Hepatocyte (in vitro differentiated cells): ENCODE measurements around the gene SIAH3. TPM values are rescaled to one million over a fixed set of nuclear protein-coding genes. Genes with fewer than 3 reads are reported as not detected.

Experiments
- DNase-seq: peaks from one replicate; pipeline ENCODE4 v3.0.0-alpha.2; 2016; ENCODE audit warnings: low spot score
- H2AFZ ChIP-seq: fragments of 200-600 bp; sonication (generic); 2 replicates; pipeline ENCODE4 v1.6.0; 2016; ENCODE audit warnings: antibody characterized with exemption, mild to moderate bottlenecking
- H3K27ac ChIP-seq: fragments of 200-600 bp; sonication (generic); 2 replicates; pipeline ENCODE4 v1.5.1; 2016; ENCODE audit warnings: mild to moderate bottlenecking
- H3K27me3 ChIP-seq: fragments of 200-600 bp; sonication (generic); 2 replicates; pipeline ENCODE4 v1.6.1; 2016
- H3K36me3 ChIP-seq: fragments of 200-600 bp; sonication (generic); replicated peaks from 2 replicates; pipeline ENCODE4 v1.5.1; 2016; ENCODE audit warnings: low read depth; ENCODE audit not compliant: insufficient read depth
- H3K4me1 ChIP-seq: fragments of 200-600 bp; sonication (generic); 2 replicates; pipeline ENCODE4 v1.5.1; 2016; ENCODE audit warnings: mild to moderate bottlenecking, moderate library complexity; ENCODE audit not compliant: insufficient read depth
- H3K4me2 ChIP-seq: fragments of 200-600 bp; sonication (generic); 2 replicates; pipeline ENCODE4 v1.6.0; 2016
- H3K4me3 ChIP-seq: fragments of 200-600 bp; sonication (generic); 2 replicates; pipeline ENCODE4 v1.5.1; 2016; ENCODE audit warnings: mild to moderate bottlenecking
- H3K79me2 ChIP-seq: fragments of 200-600 bp; sonication (generic); 2 replicates; pipeline ENCODE4 v1.6.0; 2017; ENCODE audit warnings: mild to moderate bottlenecking
- H3K9me2 ChIP-seq: fragments of 200-600 bp; sonication (generic); replicated peaks from 2 replicates; pipeline ENCODE4 v1.6.0; 2017; ENCODE audit warnings: mild to moderate bottlenecking; ENCODE audit not compliant: insufficient read depth
- H3K9me3 ChIP-seq: fragments of 200-600 bp; sonication (generic); 2 replicates; pipeline ENCODE4 v1.5.1; 2016; ENCODE audit warnings: low read depth, mild to moderate bottlenecking
- H4K20me1 ChIP-seq: fragments of 200-600 bp; sonication (generic); 2 replicates; pipeline ENCODE4 v1.6.0; 2016; ENCODE audit warnings: mild to moderate bottlenecking; ENCODE audit not compliant: insufficient read depth, poor library complexity, severe bottlenecking
- CTCF ChIP-seq: fragments of 200-600 bp; sonication (generic); IDR thresholded peaks from 2 replicates; pipeline ENCODE4 v1.5.1; 2016; ENCODE audit warnings: antibody characterized with exemption, mild to moderate bottlenecking; ENCODE audit not compliant: poor library complexity
- EZH2 ChIP-seq: fragments of 200-600 bp; sonication (generic); IDR thresholded peaks from 2 replicates; pipeline ENCODE4 v1.6.1; 2016; ENCODE audit warnings: antibody characterized with exemption, mild to moderate bottlenecking, borderline replicate concordance
- EZH2phosphoT487 ChIP-seq: fragments of 200-600 bp; sonication (generic); IDR thresholded peaks from one replicate; pipeline ENCODE4 v1.6.1; 2018; ENCODE audit warnings: antibody characterized with exemption, mild to moderate bottlenecking, low read depth, moderate library complexity; ENCODE audit not compliant: unreplicated experiment, severe bottlenecking
- WGBS: methylation state at CpG from one replicate; pipeline ENCODE4 v1.1.6; 2016; ENCODE audit warnings: low lambda C conversion rate; ENCODE audit errors: missing lambda C conversion rate; 5-methylcytosine and 5-hydroxymethylcytosine counted together
- polyA plus RNA-seq: library from polyadenylated mRNA; unstranded; fragments of >200 nt; fragmentation: Nextera tagmentation; extraction: Ambion mirVana; gene quantifications from 2 replicates; pipeline ENCODE4 v1.2.1, GENCODE V29; 2016
- total RNA-seq: library from RNA; depleted of rRNA; stranded (reverse); fragments of >200 nt; gene quantifications from 2 replicates; pipeline ENCODE4 v1.2.3, GENCODE V29; 2014

Gene SIAH3
- total and polyA plus RNA-seq, 2 experiments from 2014 or later: 0.23 TPM; not detected in 1

GRCh38 chr13:45828256-45828968 is 23.1 kb downstream of the SIAH3 start:
- H3K36me3 ChIP-seq: no peaks in the 10 kb centered on the region
- H2AFZ ChIP-seq: no peak overlapping the region
- no peak overlapping the region for H3K27ac ChIP-seq
- H3K4me3 ChIP-seq: no peak overlapping the region
- H3K9me3 ChIP-seq: no peaks in the 10 kb centered on the region
- DNase-seq: no peak
- no peaks in the 10 kb centered on the region for H3K4me1 ChIP-seq
- H3K27me3 ChIP-seq: no peaks in the 10 kb centered on the region
- H3K9me2 ChIP-seq: no peaks in the 10 kb centered on the region
- H3K4me2 ChIP-seq: no peak overlapping the region
- no peaks in the 10 kb centered on the region for H4K20me1 ChIP-seq
- no peaks in the 10 kb centered on the region for H3K79me2 ChIP-seq
- WGBS: 87% methylated on average over 6 of the region's 6 CpGs
- no peak for TF ChIP-seq CTCF
- no peak for TF ChIP-seq EZH2phosphoT487
- TF ChIP-seq EZH2: no peak

- Histone ChIP-seq H3K27me3 (no peaks in the 10 kb centered on the region), H4K20me1 (no peaks in the 10 kb centered on the region), H3K27ac (no peak overlapping the region), H3K9me3 (no peaks in the 10 kb centered on the region), H3K36me3 (no peaks in the 10 kb centered on the region), H3K79me2 (no peaks in the 10 kb centered on the region), H3K4me2 (no peak overlapping the region), H2AFZ (no peak overlapping the region), H3K4me1 (no peaks in the 10 kb centered on the region), H3K9me2 (no peaks in the 10 kb centered on the region), H3K4me3 (no peak overlapping the region)
- no peak for DNase-seq
- no peak for TF ChIP-seq EZH2
- TF ChIP-seq CTCF: no peak
- TF ChIP-seq EZH2phosphoT487: no peak
Observed at GRCh38 chr13:45827318-45827717, 24.2 kb downstream of the SIAH3 start.

- no peak overlapping the region for H2AFZ ChIP-seq
- DNase-seq: no peak
- no peak for TF ChIP-seq EZH2phosphoT487
- TF ChIP-seq CTCF: no peak
- H3K36me3 ChIP-seq: no peaks in the 10 kb centered on the region
- H3K4me2 ChIP-seq: no peak overlapping the region
- no peaks in the 10 kb centered on the region for H3K79me2 ChIP-seq
- WGBS: 87% methylated on average over 5 of the region's 5 CpGs
- H3K4me1 ChIP-seq: no peaks in the 10 kb centered on the region
- H3K4me3 ChIP-seq: no peak overlapping the region
- no peaks in the 10 kb centered on the region for H4K20me1 ChIP-seq
- H3K27ac ChIP-seq: no peak overlapping the region
- H3K9me3 ChIP-seq: no peaks in the 10 kb centered on the region
- H3K9me2 ChIP-seq: no peaks in the 10 kb centered on the region
- H3K27me3 ChIP-seq: no peaks in the 10 kb centered on the region
Observed at GRCh38 chr13:45826731-45827130, 24.8 kb downstream of the SIAH3 start.

- 58% methylated on average over 4 of the region's 4 CpGs for WGBS
- no peaks in the 10 kb centered on the region for H3K9me3 ChIP-seq
- H3K36me3 ChIP-seq: no peaks in the 10 kb centered on the region
- H3K27me3 ChIP-seq: no peaks in the 10 kb centered on the region
- no peaks in the 10 kb centered on the region for H3K79me2 ChIP-seq
- H3K9me2 ChIP-seq: no peaks in the 10 kb centered on the region
- no peak overlapping the region for H3K4me2 ChIP-seq
- H4K20me1 ChIP-seq: no peaks in the 10 kb centered on the region
- no peak for TF ChIP-seq EZH2phosphoT487
- no peak for TF ChIP-seq EZH2
- TF ChIP-seq CTCF: no peak
- no peak for DNase-seq
- H3K27ac ChIP-seq: no peak overlapping the region
- H3K4me1 ChIP-seq: no peaks in the 10 kb centered on the region
- no peak overlapping the region for H3K4me3 ChIP-seq
- no peak overlapping the region for H2AFZ ChIP-seq
Observed at GRCh38 chr13:45825387-45825650, 26.2 kb downstream of the SIAH3 start.
